Measurements from ENCODE around the gene MOB2. TPM values are rescaled to one million over a fixed set of nuclear protein-coding genes. Genes with fewer than 3 reads are reported as not detected.

MOB2 gene
- total RNA-seq, 3 donors from 2014 or later: 54.9 to 108 (median 61.5) TPM

DNA sequence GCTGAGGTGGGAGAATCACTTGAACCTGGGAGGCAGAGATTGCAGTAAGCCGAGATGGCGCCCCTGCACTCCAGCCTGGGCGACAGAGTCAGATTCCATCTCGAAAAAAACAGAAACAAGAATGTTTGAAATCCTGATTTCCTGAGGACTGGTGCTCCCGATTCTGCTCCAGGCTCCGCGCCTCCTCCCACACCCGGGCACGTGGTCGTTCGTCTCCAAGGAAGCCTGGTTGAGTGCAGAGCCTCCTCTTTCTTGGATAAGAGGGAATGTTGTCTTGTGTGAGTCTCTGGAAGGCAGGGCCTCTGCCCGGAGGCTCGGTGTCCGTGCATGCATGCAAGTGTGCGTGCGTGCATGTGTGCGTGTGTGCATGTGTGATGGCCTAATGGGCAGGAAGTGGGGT lies 66.8 kb downstream of the MOB2 start:
- no peak overlapping the region for H3K4me3 ChIP-seq
- intact Hi-C loops (cut with DNase I, micrococcal nuclease): no loop called here
- no peak for DNase-seq
- H3K4me1 ChIP-seq (ENCODE audit: low read depth): peaks cover 2% of the 10 kb centered on the region
- H3K9me3 ChIP-seq: peaks cover 24% of the 10 kb centered on the region
- no peak for ATAC-seq
- no peaks in the 10 kb centered on the region for H3K36me3 ChIP-seq (ENCODE audit: low read depth)
- TF ChIP-seq, protein P1, sequence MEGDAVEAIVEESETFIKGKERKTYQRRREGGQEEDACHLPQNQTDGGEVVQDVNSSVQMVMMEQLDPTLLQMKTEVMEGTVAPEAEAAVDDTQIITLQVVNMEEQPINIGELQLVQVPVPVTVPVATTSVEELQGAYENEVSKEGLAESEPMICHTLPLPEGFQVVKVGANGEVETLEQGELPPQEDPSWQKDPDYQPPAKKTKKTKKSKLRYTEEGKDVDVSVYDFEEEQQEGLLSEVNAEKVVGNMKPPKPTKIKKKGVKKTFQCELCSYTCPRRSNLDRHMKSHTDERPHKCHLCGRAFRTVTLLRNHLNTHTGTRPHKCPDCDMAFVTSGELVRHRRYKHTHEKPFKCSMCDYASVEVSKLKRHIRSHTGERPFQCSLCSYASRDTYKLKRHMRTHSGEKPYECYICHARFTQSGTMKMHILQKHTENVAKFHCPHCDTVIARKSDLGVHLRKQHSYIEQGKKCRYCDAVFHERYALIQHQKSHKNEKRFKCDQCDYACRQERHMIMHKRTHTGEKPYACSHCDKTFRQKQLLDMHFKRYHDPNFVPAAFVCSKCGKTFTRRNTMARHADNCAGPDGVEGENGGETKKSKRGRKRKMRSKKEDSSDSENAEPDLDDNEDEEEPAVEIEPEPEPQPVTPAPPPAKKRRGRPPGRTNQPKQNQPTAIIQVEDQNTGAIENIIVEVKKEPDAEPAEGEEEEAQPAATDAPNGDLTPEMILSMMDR (IDR thresholded peaks at IDR 0.05): no peak

Other genes with a start within 250 kb of the MOB2 start
- gene TOLLIP, start 177.1 kb downstream of the MOB2 start, total RNA-seq: 10 to 100 TPM; 62.4 to 65.4 (median 62.5) TPM
- 1 to 10 TPM in 1 of 3 donors, under 1 TPM in 2; 0.58 to 4.3 (median 0.60) TPM for gene BRSK2, start 96.8 kb downstream of the MOB2 start, total RNA-seq
- gene DUSP8, start 85.5 kb upstream of the MOB2 start, total RNA-seq: 10 to 100 TPM; 28.2 to 31.7 (median 28.5) TPM
- gene KRTAP5-1, start 98.5 kb upstream of the MOB2 start, total RNA-seq: not detected
- not detected for gene KRTAP5-2, start 111.5 kb upstream of the MOB2 start, total RNA-seq
- not detected for gene KRTAP5-3, start 121.7 kb upstream of the MOB2 start, total RNA-seq
- not detected for gene KRTAP5-4, start 135.4 kb upstream of the MOB2 start, total RNA-seq
- 1 to 10 TPM in 1 of 3 donors, under 1 TPM in 2; 0.32 to 1.6 (median 0.75) TPM for gene KRTAP5-5, start 143.0 kb upstream of the MOB2 start, total RNA-seq
- gene KRTAP5-6, start 210.4 kb upstream of the MOB2 start, total RNA-seq: not detected